AG20443 (cell line): ENCODE data around the gene FAM3A.

Source experiments
- DNase-seq: peaks from one replicate; pipeline ENCODE4 v3.0.0; 2012; ENCODE audit warnings: low spot score, mixed read lengths

FAM3A gene

DNA sequence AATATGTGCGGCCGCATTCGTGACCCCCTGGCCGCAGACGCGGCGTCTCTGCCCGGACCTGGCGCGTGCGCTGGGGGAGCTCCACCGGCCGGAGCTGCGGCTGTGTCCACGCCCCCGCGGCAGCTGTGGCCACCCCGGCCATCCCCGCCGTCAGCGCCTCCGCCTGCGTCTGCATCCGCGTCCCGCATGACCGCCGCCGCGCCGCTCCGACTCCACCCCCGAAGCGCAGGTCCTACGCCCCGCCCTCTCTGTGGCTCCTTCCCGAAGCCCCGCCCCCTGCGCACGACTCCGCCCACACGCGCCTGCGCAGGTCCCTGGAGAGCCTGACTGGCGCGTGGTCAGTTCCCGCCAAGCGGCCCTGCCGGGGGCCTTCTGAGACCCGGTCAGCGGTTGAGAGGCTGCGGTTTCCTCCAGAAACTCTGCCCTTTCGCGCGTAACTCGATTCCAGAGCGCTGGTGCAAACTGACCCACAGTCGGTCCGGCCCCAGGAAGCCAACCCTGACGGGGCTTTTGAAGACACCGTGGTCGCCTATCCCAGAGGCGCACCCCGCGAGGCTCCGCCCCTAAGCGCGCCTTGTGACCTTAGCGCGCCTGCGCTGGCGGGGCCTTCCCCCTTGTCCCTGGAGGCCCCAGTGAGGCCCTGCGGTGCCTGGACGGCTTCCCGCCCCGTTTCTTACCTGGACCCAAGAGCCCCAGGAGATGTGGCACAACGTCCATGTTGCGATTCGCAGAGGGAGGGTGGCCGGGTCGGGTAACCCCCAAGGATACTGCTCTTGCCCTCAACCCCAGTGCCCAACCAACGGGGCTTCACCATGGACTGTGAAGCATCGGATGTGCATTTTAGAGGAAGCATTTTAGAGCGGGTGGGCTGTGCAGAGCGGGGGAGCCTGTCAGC is 37.1 kb downstream of the FAM3A start, which contains the start of gene LAGE3:
TSS of gene LAGE3 (minus strand) at position 554 of the 895 bp plus-strand sequence. CDS start at position 188, 366 bp downstream.
- DNase-seq, result peak; percentile 95

DNA sequence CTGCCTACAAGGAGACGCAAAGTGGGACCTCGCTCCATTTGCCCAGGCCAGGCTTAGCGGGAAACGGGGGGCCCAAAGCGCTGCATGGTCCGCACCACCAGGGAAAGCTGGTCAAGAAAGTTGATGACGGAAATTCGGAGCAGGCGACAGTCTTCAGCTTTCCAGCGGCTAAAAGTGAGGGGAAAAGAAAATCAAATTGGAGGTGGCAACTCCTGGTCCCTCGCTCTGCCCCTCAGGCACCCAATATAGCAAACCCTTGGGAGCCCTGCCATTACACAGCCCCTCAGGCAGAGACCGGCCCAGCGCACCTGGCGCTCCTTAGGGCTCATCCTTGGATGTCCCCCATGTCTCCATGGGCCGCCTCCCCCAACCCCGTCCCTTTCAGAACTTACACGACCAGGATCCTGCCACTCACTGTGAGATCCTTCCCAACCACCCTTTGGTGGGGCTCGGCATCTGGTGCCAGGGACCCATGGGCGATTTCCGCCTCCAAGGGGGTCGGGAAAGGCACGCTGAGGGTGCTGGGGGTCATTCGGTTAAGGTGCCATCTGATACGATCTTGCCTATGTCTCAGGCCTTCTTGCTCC is 38.0 kb downstream of the FAM3A start:
- no peak for DNase-seq

DNA sequence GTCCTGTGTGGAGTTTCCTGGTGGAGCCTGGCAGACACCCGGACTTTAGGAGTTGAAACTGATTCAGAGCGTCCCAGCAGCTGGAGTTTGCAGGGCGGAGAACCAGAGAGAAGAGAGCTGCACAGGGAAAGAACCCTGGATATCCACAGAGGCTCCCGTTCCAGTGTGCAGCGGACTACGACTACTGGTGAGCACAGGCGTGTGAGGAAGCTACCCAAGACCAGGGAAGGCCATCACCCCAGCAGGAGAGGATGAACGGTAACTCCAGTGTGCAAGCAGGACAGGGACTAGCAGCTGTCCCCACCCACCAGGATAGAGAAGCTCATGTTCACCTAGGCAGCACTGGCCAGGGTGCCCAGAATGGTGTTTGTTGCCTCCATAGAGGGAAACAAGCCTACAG is 39.2 kb downstream of the FAM3A start:
- DNase-seq, result no peak

DNA sequence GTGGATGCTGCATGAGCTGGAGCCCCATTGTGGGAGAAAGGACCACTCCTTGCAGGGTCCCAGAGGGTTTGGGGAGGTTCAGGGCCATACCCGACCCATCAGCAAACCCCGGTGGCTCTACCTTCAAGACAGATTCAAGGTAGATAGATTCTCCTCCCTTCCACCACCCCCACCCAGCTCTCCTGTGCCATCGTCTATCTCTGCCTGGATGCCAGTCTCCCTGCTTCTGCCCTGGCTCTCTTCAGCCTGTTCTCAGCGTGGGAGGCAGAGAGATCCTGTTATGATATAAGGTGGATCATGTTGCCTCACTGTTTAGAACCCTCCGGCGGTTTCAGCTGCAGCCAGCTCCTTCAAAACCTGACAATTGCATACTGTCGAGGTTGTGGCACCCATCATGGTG is 42.3 kb downstream of the FAM3A start:
- DNase-seq, result no peak

DNA sequence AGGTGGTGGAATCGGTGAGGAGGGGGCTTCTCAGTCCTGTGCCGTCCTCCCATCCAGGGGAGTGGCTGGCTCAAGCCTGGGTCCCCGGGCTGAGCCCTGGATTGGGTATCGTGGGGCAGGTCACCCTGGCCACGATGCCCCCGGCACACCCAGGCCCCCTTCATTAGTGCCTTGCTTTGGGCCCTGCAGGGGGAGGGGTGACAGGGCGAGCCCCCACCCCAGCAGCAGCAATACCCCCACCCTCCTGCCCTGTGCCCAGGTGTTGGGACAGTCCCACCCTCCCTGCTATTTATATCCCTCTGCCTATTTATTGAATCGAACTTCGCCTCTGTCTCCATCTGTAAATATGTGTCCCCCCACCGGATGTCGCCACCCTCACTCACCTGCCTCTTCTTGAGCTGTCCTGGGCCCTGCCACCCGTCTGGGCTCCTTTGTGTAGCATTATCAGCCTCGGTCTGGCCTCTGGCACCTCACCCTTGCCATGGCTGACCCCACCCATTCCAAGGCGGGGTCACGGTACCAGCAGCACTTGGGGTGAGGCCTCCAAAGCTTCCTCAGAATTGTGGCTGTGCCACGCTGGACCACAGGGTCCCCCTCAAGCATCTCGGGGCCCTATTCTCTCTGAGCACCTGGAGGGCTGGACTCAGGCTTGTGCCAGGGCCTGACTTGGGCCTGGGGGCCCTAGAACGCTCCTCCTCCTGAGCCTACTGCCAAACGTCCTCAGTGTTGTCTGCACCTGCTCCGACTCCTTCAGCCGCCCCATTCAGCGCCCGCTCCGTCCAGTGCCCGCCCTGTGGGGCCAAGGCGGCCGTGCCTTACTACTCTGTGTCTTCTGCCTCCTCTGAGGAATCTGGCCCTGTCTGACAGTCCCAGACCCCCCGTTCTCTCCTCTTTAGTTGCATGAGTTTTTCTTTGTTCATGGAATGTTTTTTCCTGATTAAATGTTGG is 43.1 kb downstream of the FAM3A start:
- no peak for DNase-seq

DNA sequence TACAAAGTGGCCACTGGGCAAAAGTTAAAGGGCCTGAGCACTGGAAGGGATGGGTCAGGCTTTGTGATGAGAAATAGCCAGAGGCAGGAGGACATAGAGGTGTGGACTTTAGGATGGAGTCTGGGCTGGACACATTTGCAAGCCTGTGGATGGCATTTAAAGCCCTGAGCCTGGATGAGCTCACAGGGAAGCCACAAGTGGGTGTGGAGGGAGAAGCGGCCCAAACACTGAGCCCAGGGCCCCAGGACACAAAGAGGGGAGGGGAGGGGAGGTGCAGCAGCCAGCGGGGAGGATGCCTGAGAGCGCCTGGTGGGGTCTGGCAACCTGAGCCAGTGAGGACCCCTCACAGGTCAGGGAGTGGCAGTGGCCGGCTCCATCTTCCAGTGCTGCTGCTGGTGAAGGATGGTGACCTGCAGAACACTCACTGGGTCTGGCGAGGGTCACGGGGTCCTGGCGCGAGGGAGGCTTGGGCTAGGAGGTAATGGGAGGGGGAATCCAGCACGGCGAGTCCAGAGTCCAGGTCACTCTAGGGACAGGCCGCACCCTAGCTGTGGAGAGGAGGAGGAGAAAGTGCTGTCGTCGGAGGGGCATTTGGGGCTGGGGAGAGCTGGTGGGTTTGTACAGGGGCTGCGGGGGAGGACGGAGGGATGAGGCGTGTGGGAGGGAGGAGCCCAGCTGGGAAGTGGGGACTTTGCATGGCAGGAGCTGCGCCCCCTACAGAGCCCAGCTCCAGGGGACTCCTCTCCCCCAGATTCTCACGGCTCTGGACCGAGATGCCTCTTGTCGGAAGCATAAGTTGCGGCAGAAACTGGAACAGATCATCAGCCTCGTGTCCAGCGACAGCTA is 44.0 kb downstream of the FAM3A start:
- no peak for DNase-seq

DNA sequence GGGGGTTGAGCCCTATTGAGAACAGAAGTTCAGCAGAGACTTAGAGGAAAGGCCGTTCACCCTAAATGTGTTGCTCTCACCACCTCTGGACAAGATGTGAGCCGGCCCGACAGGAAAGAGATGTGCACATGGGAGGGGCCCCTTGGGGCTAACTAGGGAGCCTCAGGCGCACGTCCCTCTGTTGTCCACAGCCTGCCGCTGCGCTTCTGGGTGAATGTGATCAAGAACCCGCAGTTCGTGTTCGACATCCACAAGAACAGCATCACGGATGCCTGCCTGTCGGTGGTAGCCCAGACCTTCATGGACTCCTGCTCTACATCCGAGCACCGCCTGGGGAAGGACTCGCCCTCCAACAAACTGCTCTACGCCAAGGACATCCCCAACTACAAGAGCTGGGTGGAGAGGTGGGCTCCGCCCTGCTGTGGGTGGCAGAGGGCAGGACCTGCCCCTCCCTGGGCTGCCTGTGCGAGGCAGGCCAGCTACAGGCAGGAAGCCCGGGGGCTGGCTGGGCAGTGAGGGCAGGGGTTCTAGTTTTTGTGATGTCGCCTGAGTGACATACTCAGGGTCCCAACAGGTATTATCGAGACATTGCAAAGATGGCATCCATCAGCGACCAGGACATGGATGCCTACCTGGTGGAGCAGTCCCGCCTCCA is 45.0 kb downstream of the FAM3A start:
- DNase-seq, result no peak

DNA sequence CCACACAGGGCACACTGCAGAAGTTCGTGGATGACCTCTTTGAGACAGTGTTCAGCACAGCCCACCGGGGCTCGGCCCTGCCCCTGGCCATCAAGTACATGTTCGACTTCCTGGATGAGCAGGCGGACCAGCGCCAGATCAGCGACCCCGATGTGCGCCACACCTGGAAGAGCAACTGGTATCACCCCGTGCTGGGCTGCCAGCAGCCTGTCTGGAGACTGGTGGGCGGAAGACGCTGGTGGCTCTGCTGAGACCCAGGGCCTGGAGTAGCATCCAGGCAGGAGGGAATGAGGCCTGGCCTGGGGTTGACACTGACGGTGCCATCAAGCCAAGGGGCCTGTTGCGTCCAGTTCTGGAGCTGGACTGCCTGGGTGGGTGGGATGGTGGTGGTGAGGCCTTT is 45.6 kb downstream of the FAM3A start:
- no peak for DNase-seq

DNA sequence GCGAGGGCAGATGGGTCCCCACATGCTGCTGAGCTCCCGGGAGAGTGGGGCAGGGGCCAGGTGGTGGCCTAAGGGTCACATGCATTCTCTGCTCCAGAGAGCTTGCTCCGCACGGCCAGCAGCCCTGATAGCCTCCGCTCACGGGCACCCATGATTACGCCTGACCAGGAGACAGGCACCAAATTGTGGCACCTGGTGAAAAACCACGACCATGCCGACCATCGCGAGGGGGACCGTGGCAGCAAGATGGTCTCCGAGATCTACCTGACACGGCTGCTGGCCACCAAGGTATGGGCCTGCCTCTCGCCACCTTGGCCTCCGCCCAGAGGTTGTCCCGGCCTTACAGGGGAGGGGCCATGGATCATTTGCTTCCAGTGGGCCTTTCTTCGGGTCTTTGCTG is 46.2 kb downstream of the FAM3A start:
- no peak for DNase-seq

DNA sequence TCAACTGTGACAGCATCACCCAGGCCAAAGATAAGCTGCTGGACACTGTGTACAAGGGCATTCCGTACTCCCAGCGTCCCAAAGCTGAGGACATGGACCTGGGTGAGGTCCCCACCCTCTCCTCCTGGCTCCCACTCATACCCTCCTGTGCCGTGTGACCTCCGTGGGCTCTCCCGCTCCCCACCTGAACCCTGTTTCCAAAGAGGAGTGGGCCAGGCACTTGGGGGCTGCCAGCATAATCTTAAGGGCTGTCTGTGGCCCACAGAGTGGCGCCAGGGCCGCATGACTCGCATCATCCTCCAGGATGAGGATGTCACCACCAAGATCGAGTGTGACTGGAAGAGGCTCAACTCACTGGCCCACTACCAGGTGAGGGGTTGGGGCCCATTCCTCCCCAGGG is 46.9 kb downstream of the FAM3A start:
- DNase-seq, result no peak

DNA sequence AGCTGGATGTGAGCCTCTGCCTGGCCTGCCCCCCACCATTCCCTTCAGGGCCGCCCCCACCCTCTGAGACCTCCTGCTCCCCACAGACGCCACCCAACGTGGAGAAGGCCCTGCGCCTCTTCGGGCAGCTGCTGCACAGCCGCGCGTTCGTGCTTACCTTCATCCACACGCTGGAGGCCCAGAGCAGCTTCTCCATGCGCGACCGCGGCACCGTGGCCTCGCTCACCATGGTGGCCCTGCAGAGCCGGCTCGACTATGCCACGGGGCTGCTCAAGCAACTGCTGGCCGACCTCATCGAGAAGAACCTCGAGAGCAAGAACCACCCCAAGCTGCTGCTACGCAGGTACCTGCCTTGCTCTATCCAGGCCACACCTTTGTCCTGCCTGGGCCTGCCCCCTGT is 47.8 kb downstream of the FAM3A start:
- no peak for DNase-seq

DNA sequence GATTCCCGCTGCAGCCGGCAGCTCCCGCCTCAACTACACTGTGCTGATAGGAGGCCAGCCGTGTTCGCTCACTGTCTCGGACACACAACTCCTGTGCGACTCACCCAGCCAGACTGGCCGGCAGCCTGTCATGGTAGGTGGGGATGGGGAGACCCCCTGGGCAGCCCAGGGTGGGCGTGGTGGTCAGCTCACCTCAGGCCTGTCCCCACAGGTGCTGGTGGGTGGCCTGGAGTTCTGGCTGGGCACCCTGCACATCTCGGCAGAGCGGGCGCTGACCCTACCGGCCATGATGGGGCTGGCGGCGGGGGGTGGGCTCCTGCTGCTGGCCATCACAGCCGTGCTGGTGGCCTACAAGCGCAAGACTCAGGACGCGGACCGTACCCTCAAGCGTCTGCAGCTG is 48.5 kb downstream of the FAM3A start:
- DNase-seq, result no peak

DNA sequence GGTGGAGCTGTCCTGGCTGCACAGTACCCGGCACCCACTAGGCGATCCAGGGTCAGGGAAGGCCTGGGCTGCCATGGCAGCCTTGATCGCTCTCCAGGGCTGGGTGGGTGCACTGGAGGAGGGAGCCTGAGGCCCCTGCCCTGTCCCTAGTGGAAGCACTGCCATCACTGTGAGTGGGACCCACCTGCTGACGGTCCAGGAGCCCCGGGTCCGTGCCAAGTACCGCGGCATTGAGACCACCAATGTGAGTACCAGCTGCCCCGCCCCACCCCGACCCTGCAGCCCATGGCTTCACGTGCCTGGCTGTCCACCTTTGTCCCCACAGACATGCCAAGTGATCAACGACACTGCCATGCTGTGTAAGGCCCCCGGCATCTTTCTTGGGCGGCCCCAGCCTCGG is 49.1 kb downstream of the FAM3A start:
- no peak for DNase-seq

DNA sequence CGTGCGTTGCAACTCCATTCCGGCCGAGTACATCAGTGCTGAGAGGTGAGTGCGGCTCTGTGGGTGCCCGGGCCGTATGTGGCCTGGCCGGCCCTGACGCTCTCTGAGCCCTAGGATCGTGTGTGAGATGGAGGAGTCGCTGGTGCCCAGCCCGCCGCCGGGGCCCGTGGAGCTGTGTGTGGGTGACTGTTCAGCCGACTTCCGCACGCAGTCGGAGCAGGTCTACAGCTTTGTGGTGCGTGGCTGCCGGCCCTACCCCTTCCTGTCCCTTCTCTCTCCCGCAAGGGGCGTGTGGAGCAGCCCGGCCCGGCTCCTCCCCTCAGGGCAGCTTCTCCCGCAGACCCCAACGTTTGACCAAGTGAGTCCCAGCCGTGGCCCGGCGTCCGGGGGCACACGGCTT is 50.0 kb downstream of the FAM3A start:
- DNase-seq, result no peak

DNA sequence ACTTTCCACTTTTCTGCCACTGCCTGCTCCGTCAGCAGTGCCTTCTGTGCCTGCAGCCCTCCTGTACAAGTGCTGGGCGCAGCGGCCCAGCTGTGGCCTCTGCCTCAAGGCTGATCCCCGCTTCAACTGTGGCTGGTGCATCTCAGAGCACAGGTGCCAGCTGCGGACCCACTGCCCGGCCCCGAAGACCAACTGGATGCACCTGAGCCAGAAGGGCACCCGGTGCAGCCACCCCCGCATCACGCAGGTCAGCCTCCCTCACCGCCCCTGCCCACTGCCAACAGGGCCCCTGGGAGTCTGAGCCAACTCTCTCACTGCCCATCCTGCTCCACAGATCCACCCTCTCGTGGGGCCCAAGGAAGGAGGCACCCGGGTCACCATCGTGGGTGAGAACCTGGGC is 50.4 kb downstream of the FAM3A start:
- no peak for DNase-seq

DNA sequence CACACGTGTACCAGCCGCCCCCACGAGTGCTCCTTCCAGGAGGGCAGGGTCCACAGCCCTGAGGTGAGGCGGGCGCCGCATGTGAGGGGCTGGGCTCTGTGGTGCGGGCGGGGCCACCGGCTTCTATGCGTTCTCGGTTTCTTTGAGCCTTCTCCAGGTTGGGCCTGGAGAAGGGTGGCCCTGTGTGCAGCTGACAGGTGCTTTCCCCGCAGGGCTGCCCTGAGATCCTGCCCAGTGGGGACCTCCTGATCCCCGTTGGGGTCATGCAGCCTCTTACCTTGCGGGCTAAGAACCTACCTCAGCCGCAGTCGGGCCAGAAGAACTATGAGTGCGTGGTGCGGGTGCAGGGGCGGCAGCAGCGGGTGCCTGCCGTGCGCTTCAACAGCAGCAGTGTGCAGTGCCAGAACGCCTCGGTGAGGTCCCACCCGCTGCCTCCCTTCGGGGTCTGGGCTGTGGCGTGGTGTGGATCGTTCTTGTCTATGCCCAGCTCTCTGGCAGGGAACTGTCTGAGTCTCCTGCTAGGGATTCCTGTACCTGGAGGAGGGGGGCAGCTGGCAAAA is 51.1 kb downstream of the FAM3A start:
- no peak for DNase-seq

DNA sequence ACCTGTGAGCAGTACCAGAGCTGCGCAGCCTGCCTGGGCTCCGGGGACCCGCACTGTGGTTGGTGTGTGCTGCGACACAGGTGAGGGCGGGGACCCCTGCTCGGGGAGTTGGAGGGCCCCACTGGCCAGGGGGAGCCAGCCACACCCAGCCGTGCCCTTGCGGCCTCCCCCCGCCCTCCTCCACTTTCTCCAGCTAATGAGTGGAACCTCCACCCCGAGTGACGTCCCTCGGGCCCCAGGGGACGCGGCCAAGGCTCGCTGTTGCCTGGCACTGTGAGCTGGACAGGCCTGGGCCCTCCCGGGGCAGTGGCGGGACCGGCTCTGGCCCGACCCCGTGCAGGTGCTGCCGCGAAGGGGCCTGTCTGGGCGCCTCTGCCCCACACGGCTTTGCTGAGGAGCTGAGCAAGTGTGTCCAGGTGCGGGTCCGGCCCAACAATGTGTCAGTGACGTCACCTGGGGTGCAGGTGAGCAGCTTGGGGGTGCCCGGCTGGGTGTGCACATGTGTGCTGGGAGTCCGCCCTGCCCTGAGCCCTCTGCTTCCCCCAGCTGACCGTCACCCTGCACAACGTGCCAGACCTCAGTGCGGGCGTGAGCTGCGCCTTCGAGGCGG is 52.3 kb downstream of the FAM3A start:
- DNase-seq, result no peak

DNA sequence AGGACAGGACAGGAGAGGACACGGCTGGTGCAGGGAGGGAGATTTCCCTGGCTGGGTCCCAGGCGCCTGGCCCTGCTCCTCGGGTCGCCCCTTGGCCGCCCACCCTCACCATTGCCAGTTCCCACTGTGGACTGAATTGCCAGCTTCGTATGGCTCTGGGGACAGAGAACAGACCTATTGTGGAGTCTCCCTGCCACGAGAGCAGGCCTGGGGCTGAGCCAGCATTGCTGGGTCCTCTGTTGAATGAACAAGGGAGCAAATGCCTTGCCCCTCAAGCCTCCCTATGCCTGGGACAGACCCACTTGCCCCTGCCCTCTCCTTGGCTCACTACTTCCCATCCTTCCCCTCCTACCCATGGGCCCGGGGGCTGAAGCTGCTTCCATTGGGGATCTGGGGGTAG is 53.6 kb downstream of the FAM3A start:
- no peak for DNase-seq

DNA sequence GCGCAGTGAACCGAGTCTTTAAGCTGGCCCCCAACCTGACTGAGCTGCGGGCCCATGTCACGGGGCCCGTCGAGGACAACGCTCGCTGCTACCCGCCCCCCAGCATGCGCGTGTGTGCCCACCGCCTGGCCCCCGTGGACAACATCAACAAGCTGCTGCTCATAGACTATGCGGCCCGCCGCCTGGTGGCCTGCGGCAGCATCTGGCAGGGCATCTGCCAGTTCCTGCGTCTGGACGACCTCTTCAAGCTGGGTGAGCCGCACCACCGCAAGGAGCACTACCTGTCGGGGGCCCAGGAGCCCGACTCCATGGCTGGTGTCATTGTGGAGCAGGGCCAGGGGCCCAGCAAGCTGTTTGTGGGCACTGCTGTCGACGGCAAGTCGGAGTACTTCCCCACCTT is 55.7 kb downstream of the FAM3A start:
- peak; percentile 21 for DNase-seq

DNA sequence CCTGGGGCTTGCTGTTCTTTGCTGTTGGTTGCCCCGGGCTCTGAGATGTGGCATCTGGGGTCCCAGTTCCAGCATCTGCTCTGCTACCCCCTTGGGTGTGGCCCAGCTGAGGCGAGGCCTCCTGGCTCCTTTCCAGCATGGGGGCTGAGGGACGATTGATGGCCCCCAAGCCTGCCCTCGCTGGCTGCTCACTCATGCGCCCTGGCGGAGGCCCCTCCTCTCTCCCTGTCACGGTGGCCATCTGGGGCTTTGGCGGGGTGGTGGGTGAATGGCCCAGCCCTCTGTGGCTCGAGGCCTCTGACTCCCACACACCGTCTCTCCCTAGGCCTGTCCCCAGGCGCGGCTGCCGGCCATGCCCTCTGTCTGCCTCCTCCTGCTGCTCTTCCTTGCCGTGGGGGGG is 56.2 kb downstream of the FAM3A start:
- no peak for DNase-seq
